DMS53 (cell line): Measurements from ENCODE around the gene NKTR.
A peak's percentile ranks its signal among the peaks of the same experiment; 100 is the strongest.

ENCODE experiments used
- DNase-seq: peaks from one replicate; lab custom pipeline; 2025; lab: John Stamatoyannopoulos, UW

Gene NKTR

DNA sequence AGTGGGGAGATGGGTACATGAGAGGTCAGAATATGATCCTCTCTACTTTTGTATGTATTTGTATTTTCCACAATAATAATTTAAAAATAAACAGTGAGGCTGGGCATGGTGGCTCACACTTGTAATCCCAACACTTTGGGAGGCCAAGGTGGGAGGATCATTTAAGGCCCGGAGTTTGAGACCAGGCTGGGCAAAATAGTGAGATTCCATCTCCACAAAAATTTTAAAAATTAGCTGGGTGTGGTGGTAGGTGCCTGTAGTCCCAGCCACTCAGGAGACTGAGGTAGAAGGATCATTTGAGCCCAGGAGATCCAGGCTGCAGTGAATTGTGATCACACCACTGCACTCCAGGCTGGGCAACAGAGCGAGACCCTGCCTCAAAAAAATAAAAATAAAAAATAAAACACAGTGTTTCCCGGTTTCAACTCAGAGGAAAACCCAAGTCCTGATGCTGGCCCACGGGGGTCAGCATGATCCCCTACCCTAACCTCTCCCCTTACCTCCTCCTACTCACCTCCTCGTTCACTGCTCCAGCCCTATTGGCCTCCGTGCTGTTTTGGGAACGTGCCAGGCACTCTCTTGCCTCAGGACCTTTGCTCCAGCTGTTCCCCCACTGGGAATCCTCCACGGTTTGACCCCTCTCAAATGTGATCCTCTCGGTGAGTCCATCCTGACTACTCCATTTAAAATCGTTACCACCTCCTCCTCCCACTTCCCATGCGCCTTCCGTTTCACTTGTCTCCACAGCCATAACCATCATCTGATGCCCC is 82.0 kb downstream of the NKTR start:
- no peak for DNase-seq

DNA sequence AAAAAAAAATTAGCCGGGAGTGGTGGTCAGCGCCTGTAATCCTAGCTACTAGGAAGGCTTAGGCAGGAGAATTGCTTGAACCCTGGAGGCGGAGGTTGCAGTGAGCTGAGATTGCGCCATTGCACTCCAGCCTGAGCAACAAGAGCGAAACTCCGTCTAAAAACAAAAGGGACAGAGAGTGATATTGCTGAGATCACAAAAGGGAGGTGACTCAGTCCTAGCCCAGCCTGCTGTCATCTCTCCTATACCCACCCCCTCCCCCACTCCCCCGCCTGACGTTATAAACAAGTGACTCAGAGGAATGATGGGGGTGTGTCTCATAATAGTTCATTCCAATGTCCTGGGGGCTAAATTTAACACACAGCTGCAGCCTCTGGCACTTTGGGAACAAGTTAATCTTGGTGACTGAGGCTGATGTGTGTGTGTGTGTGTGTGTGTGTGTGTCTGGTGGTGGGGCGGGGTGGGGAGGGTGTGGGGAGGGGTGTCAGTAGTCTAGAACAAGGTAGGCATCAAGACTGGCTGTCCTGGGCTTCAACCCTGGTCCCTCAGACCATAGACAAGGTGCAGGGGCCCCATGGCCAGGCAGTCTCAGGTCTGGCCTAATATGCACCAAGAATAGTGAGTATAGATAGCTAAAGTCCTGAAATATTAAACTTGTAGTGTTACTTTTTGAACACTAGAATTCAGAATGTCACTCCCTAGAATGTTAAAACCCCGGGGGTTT is 83.6 kb downstream of the NKTR start:
- DNase-seq: peak; percentile 51

DNA sequence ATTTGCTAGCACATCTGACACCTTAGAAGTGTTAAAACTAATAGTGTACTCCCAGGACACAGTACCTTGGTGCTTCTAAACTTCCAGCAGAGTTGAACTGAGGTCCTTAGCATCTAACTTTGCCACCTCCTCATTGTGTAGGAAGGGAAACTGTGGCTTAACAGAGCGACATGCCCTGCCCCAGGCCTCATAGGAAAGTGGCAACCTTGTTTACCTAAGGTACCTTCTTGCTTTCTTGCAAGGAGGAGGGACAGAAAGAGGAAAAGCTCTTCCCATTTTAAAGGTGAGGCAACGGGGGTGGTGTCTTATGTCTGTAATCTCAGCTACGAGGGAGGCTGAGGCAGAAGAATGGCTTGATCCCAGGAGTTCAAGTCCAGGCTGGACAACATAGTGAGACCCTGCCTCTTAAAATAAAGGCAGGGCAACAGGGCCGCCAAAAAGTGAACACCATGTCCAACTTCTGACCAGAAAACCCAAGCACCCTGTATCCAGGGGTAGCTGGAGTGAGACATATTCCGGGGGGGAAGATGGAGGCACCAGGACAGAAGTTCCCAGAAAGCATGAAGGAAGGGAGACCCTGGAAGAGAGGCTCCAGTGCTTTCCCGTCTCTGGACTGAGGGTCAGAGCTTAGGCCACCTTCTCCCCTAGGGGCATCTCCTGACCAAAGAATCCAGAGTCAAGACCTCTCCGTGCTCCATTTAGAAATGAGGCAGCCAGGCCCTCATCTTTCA is 84.3 kb downstream of the NKTR start:
- DNase-seq: no peak

DNA sequence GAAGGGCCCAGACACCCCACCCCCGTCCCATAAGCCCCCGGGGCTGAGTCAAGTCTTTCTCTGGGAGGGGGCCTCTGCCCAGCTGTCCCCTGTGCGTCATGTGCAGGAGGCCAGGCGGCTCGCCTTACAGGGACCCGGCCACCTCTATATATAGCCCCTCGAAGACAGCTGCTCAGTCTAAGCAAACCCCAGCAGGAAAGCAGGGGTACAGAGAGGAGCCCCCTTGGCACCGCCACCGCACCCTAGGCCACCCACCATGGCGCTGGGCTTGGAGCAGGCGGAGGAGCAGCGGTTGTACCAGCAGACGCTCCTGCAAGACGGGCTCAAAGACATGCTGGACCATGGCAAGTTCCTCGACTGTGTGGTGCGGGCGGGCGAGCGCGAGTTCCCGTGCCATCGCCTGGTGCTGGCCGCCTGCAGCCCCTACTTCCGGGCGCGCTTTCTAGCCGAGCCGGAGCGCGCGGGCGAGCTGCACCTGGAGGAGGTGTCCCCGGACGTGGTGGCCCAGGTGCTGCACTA is 84.9 kb downstream of the NKTR start, which contains the start of gene KLHL40:
TSS of gene KLHL40 (plus strand) at position 175 of the 519 bp plus-strand sequence. CDS start at position 257, 82 bp downstream.
- no peak for DNase-seq

DNA sequence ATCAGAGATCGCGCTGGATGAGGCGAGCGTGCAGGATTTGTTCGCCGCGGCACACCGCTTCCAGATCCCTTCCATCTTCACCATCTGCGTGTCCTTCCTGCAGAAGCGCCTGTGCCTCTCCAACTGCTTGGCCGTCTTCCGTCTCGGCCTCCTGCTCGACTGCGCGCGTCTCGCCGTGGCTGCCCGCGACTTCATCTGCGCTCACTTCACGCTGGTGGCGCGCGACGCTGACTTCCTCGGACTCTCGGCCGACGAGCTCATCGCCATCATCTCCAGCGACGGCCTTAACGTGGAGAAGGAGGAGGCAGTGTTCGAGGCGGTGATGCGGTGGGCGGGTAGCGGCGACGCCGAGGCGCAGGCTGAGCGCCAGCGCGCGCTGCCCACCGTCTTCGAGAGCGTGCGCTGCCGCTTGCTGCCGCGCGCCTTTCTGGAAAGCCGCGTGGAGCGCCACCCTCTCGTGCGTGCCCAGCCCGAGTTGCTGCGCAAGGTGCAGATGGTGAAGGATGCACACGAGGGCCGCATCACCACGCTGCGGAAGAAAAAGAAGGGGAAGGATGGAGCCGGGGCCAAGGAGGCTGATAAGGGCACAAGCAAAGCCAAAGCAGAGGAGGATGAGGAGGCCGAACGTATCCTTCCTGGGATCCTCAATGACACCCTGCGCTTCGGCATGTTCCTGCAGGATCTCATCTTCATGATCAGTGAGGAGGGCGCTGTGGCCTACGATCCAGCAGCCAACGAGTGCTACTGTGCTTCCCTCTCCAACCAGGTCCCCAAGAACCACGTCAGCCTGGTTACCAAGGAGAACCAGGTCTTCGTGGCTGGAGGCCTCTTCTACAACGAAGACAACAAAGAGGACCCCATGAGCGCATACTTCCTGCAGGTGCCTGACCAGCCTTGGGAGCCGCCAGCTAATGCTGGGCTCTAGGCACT is 85.7 kb downstream of the NKTR start:
- no peak for DNase-seq

DNA sequence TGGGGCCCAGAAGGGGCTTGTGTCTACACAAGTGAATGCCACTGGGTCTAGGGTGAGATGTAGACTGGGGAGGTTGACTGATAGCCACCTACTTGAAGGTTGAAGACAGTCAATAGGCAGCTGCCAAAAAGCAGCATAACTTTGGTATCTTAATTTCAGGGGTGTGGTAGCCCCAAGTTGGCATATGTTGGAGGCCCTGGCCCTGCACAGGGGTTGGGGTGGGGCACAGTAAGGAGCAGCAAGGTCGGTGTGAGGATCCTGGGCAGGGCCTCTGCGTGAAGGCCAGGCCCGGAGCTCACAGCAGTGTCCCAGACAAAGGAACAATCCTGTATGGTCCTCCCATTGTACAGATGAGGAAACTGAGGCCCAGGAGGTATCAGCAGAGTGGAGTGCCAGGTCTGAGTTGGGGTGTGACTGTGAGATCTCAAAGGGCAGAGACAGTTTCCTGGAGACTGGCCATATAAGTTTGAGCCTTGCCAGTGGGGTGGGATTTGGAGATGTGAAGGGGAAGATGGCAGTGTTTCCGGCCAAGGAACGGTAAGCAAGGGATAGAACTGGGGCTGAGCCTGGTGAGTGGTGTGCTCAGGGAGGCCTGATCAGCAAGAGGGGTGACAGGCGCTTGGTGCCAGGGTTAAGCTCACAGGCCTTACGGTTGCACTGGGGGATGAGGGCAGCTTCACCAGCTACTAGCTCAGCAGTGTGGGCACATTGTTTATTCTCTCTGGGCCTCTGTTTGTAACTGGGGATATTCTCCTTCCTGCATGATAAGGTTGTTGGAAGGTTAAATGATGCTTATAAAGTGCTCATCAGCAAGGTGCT is 86.6 kb downstream of the NKTR start:
- no peak for DNase-seq

DNA sequence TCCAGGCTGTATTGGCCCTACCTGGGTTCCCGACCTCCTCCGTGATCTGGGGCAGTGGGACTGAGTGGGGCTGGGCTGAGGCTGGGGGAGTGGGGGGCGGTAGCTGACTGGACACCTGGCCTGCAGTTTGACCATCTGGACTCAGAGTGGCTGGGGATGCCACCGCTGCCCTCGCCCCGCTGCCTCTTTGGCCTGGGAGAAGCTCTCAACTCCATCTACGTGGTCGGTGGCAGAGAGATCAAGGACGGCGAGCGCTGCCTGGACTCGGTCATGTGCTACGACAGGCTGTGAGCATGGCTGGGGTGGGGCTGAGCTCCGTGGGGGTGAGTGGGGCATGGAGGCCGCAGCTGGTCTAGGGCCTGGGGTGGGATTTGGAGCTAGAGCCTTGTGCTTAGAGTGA is 87.5 kb downstream of the NKTR start:
- no peak for DNase-seq

DNA sequence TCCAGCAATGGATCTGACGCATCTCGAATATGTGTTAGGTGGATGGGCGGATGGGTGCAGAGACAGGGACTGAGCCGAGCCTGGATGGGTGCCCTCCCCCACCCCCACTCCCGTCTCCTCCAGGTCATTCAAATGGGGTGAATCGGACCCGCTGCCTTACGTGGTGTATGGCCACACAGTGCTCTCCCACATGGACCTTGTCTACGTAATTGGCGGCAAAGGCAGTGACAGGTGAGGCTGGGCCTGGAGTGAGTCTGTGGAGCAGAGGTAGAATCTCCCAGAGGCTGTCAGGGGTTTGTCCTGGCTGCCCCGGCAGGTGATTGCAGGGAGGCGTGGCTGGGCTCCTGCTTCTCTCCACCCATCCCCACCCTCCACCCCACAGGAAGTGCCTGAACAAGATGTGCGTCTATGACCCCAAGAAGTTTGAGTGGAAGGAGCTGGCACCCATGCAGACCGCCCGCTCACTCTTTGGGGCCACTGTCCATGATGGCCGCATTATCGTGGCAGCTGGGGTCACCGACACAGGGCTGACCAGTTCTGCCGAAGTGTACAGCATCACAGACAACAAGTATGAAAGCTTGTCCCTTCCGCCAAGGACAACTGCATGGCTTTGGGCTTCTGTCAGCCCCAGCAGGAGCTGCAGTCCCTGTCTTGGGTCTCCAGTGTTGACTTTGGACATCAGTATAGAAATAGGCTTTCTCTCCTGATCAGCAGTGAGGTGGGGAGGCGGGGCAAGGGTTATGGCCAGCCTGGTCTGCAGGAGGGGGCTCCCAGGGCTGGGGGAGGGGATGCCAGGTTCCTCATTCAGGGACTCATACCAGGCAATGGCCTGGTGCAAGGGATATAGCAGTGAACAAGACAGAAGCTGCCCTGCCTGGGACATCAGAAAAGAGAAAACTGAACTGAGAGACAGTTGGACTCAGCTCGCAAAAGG is 88.3 kb downstream of the NKTR start:
- DNase-seq: no peak

DNA sequence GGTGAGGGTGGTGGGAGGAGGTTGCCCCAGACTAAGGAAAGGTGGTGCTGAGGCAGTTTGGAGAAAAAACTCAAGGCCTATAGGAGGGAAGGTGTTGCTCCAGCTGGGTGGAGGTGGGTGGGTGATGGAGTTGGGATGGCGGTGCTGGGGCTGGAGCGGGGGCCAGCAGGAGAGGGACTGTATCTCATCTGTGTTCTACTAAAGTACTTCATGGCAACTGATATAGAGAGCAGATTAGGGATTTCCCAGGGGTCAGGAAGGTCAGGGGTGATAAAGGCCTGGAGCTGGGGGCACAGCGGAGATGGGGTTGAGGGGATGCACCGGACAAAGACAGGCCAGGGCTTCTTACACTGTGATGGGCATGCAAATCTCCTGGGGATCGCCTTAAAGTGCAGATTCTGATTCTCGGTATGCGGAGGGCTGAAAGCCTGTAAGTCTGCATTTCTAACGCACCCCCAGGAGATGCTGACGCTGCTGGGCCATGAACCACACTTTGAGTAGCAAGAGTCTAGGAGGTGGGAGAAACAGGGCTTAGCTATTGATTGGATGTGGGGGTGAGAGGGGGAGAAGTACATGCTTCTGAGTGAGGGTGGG is 89.0 kb downstream of the NKTR start:
- DNase-seq: no peak

DNA sequence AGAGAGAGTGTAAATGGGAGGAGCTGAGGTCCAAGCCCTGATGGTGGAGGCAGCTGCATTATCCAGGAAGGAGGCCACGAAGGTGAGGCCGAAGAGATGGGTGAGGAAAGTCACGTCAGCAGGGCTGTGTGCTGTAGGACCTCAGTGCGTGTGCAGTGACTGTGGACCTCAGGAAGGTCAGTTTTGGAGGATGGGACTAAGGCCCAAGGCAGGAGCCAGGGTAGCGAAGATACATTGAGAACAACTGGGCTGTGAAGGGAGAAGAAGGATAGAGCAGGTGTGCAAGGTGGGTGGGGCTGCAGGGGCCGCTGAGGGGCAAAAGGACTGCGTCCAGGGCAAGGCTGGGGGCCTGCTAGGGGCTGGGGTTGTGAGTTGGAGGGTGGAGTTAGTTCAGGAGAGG is 89.7 kb downstream of the NKTR start:
- DNase-seq: no peak

DNA sequence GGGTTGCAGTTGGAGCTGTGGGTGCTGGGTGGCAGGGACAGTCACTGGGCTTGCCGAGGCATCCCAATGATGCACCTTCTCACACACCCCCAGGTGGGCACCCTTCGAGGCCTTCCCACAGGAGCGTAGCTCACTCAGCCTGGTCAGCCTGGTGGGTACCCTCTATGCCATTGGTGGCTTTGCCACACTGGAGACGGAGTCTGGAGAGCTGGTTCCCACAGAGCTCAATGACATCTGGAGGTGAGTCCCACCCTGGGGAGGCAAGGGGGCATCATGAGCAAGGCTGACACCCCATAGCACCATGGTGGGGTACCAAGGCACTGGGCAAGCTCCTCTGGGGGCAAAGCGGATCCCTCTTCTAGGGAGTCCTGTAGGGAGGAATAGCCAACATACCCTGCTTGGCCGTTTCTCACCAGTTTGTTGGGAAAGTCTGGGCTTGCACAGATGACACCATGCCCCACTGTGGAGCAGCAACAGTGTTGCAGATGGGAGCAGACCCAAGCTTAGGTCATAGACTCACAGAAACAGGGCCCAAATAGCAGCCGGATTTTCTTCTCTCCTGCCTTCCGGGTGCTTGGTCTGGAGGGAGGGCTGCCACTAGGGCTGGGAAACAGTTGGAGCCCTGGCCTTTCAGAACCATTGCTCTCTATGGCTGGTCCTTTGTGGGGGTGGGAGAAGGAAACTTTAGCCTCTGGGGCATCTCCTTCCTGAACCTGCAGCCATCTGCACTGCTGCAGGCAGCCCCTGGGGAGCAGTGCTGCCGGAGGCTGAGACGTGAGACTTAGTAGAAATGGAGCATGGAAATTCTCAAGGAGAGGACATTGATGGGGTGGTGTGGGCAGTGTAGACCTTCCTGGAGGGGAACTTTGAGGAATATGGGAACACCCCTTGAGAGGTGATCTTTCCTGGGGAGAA is 90.5 kb downstream of the NKTR start:
- DNase-seq: no peak

DNA sequence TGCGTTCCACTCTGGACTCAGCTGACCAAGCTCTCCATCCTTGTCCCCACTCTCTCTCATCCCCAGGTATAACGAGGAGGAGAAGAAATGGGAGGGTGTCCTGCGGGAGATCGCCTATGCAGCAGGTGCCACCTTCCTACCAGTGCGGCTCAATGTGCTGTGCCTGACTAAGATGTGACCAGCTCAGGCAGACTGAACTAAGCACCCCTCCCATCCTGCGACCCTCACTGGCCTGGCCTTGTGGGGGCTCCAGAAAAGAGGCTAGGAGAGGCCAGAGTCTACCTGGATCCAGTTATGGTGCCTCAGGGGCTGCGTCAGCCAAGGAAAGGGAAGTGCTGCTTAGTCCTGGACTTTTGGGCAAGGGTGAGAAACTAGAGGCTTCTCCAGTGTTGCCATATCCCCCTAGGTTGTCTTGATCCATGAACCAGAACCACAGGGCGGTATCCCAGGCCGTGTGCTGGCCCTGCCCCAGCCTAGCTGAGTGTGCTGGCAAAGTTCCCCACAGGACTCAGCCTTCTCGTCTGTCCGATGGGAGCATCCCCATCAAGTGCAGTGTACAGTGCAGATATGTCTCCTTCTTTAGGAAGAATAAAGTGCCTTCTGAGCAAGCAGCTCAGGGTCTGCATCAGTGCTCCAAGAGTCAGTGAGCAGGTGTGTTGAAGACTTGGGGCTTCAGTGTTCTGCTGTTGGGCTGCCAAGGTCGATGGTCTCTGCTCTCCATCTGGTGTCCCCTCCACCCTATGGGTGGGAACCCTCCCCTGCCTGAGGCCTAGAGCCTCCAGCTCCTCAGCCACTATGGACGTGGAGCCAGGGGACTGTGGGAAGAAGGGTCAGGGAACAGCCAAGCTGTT is 91.6 kb downstream of the NKTR start:
- DNase-seq: no peak

DNA sequence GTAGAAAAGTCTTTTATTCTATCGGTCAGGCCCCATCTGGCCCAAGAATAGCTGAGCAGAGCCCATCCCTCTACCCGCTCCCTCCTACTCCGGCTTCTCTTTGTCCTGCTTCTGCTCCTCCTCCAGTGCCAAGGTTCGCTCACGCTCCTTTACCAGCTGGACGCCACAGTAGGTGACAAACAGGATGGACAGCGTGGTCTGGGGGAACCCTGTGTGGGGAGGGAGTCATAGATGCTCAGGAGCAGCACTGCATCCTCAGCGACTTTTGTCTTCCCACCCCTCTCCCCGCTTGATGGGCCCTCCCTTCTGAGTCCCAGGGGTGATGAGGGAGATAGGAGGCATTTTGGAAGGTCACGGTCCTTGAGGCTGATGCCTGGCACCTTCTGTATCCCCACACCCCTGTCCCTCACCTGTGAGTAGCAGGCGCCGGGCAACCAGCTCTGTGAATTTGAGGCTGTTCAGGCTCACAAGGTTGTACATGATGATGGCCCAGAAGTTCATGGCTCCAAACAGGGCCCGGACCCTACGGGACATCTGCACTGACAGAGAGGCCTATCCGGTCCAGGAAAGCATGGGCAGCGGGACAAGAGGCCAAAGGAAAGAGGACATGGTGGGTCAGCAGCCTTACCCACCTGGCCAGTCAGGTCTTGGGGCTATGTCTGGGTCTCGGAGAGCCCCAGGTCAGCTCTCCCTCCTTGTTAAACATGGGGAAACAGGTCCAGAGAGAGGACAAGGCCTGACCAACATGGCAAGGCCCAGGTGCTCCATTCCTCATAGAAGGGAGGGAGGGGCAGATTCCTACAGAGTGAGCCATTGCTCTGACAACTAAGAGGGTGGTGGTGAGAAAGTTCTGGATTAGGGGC is 92.4 kb downstream of the NKTR start:
- no peak for DNase-seq

DNA sequence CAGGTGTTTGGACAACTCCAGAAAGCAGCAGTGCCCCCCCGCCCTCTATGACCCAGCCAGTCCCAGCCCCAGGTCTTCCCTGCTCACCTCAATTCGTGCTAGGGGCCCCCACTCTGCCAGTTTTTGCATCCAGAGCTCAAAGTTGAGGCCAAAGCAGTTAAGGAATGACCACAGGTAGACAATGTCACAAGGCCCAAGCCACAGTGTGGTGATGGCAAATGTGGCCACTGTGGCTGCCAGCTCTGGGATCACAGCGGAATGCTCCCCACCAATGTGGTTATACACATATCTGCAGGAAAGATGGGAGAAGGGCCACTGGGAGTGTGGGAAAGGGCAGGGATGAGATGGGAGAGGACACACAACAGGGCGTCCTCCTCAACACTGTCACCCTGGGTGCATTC is 93.0 kb downstream of the NKTR start:
- no peak for DNase-seq

DNA sequence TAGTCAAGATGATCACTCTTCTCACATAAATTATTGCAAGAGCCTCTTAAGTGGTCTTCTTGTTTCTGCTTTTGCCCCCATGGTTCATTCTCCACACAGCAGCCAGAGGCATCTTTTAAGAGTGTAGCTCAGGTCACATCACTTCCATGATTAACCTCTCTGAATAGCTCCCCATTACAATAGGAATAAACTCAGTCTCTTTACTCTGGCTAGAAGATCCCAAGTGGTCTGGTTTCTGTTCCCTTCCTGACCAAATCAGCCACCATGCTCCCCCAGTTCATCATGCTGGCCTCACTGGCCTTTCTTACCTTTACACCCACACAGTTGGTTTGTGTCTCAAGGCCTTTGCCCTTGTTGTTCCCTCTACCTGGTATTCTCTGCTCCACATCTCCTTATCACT is 93.9 kb downstream of the NKTR start:
- DNase-seq: no peak
